ENCODE measurements around the gene SLC4A8.

Gene SLC4A8

GRCh38 chr12:51406290-51406689, 18.3 kb upstream of the SLC4A8 start:
- no peak overlapping the region; the same call in 1 of the 2 replicates for H3K27ac ChIP-seq
- no peak for TF ChIP-seq ZFX (IDR thresholded peaks at IDR 0.05)
- no peak for TF ChIP-seq CTCF (conservative IDR thresholded peaks at IDR 0.05)

- H3K27ac ChIP-seq = no peak overlapping the region
- no peak for TF ChIP-seq ZFX (IDR thresholded peaks at IDR 0.05)
- TF ChIP-seq CTCF (conservative IDR thresholded peaks at IDR 0.05) = no peak
Measured at GRCh38 chr12:51406859-51407258, 17.8 kb upstream of the SLC4A8 start.

GRCh38 chr12:51407604-51408003, 17.0 kb upstream of the SLC4A8 start:
- TF ChIP-seq ZFX (IDR thresholded peaks at IDR 0.05) (no peak), CTCF (conservative IDR thresholded peaks at IDR 0.05) (no peak)
- H3K27ac ChIP-seq = no peak overlapping the region

GRCh38 chr12:51409846-51410245, 14.8 kb upstream of the SLC4A8 start:
- no peak overlapping the region for H3K27ac ChIP-seq

GRCh38 chr12:51413149-51413548, 11.5 kb upstream of the SLC4A8 start:
- H3K27ac ChIP-seq = no peak overlapping the region
- TF ChIP-seq ZFX (IDR thresholded peaks at IDR 0.05) (no peak), CTCF (conservative IDR thresholded peaks at IDR 0.05) (no peak)

More at GRCh38 chr12:51409846-51410245, 14.8 kb upstream of the SLC4A8 start:
- TF ChIP-seq CTCF (conservative IDR thresholded peaks at IDR 0.05) (no peak), ZFX (IDR thresholded peaks at IDR 0.05) (no peak)

GRCh38 chr12:51413791-51414190, 10.8 kb upstream of the SLC4A8 start:
- no peak overlapping the region for H3K27ac ChIP-seq
- TF ChIP-seq CTCF (conservative IDR thresholded peaks at IDR 0.05) (no peak), ZFX (IDR thresholded peaks at IDR 0.05) (no peak)

- H3K27ac ChIP-seq = no peak overlapping the region
- TF ChIP-seq CTCF (conservative IDR thresholded peaks at IDR 0.05) = no peak
- no peak for TF ChIP-seq ZFX (IDR thresholded peaks at IDR 0.05)
Measured at GRCh38 chr12:51415931-51416330, 8.7 kb upstream of the SLC4A8 start.
